ENCODE data around the gene EML5. TPM values are rescaled to one million over a fixed set of nuclear protein-coding genes. Genes with fewer than 3 reads are reported as not detected.

EML5 gene
- total and polyA plus RNA-seq, 2 experiments from 2014 or later, result 0.18 to 1.6 TPM

Small RNAs within 50 kb of the gene (small RNA-seq; reads per million reads assigned to genes)
- not detected for gene RF00019 (ENCODE audit: low replicate concordance)
- not detected for gene RNU4-92P (ENCODE audit: low replicate concordance)

Other genes starting within 250 kb of the EML5 start
- gene PTPN21, start 237.9 kb downstream of the EML5 start, total RNA-seq (2014; rRNA removed; shearing (Covaris generic)), result 5.2 and 5.6 TPM in 2 replicates
- 2.3 and 2.7 TPM in 2 replicates for gene PTPN21, start 237.9 kb downstream of the EML5 start, polyA plus RNA-seq (2016; fragmentation: Nextera tagmentation; extraction: Ambion mirVana)
- gene ZC3H14, start 229.9 kb downstream of the EML5 start, total RNA-seq (2014; rRNA removed; shearing (Covaris generic)), result 80.3 and 87.9 TPM in 2 replicates
- gene ZC3H14, start 229.9 kb downstream of the EML5 start, polyA plus RNA-seq (2016; fragmentation: Nextera tagmentation; extraction: Ambion mirVana), result 55.8 and 63.2 TPM in 2 replicates
- 10.5 and 15.0 TPM in 2 replicates for gene TTC8, start 31.7 kb upstream of the EML5 start, total RNA-seq (2014; rRNA removed; shearing (Covaris generic))
- 7.1 and 7.5 TPM in 2 replicates for gene TTC8, start 31.7 kb upstream of the EML5 start, polyA plus RNA-seq (2016; fragmentation: Nextera tagmentation; extraction: Ambion mirVana)

Data from GM23338 (cell line).